Retinal pigment epithelial cell (primary cell): ENCODE results near the gene NUDT2.

Source experiments
- DNase-seq: peaks from one replicate; pipeline ENCODE4 v3.0.0-alpha.2; 2010; ENCODE audit warnings: low read depth
- H3K4me3 ChIP-seq: 2 replicates; pipeline ENCODE4 v1.5.1; 2011; ENCODE audit warnings: mild to moderate bottlenecking, low read length, control low read depth, moderate library complexity
- TF ChIP-seq, protein P1 (sequence below): conservative IDR thresholded peaks from 2 replicates; pipeline ENCODE4 v1.5.1; 2011; ENCODE audit warnings: low read depth, low read length, control low read depth, inconsistent platforms

NUDT2 gene

GRCh38 chr9:34383904-34384303, 54.5 kb downstream of the NUDT2 start:
- no peak for DNase-seq
- TF ChIP-seq, protein P1, sequence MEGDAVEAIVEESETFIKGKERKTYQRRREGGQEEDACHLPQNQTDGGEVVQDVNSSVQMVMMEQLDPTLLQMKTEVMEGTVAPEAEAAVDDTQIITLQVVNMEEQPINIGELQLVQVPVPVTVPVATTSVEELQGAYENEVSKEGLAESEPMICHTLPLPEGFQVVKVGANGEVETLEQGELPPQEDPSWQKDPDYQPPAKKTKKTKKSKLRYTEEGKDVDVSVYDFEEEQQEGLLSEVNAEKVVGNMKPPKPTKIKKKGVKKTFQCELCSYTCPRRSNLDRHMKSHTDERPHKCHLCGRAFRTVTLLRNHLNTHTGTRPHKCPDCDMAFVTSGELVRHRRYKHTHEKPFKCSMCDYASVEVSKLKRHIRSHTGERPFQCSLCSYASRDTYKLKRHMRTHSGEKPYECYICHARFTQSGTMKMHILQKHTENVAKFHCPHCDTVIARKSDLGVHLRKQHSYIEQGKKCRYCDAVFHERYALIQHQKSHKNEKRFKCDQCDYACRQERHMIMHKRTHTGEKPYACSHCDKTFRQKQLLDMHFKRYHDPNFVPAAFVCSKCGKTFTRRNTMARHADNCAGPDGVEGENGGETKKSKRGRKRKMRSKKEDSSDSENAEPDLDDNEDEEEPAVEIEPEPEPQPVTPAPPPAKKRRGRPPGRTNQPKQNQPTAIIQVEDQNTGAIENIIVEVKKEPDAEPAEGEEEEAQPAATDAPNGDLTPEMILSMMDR = no peak
- H3K4me3 ChIP-seq = no peak overlapping the region

GRCh38 chr9:34384368-34385165, 55.2 kb downstream of the NUDT2 start:
- TF ChIP-seq, protein P1 = no peak
- no peak for DNase-seq
- no peak overlapping the region for H3K4me3 ChIP-seq

- TF ChIP-seq, protein P1 = no peak
- DNase-seq = no peak
- no peak overlapping the region for H3K4me3 ChIP-seq
Measured at GRCh38 chr9:34385561-34386230, 56.3 kb downstream of the NUDT2 start.

DNA sequence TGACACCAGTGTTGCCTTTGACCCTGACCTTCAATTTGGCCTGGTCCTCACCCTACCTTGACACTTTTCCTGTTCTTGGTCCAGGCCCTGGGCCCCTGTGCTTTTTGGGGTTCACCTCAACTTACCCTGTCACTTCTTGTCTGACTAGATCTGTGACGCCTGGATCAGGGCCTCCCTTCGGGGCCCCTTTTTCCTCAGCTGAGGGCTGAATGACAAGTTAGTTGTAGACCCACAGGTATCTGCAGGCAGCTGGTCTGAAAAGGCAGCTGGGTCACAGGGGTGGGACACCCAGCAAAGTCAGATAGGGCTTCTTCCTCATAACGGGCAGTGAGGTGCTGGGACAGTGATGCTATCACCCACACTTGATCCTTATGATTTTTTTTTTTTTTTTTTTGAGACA, 57.3 kb downstream of the NUDT2 start:
- no peak for DNase-seq
- H3K4me3 ChIP-seq = no peak overlapping the region
- TF ChIP-seq, protein P1 = no peak

DNA sequence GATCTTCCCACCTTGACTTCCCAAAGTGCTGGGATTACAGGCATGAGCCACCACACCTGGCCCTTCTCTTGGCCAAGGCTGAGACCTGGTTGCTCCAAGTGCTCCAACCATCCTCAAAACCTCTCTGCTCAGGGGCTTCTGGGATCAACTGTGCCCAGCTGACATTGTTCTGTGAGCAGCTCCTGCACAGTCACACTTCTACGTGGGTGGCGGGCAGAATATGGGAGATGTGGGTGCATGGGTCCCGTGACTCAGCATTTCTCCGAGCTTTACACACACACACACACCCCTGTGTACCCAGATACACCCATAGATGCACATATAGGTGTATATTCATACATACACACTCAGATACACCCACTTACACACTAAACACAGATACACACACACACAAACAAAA, 57.9 kb downstream of the NUDT2 start:
- DNase-seq = no peak
- TF ChIP-seq, protein P1 = no peak
- H3K4me3 ChIP-seq = no peak overlapping the region

- DNase-seq = no peak
Measured at GRCh38 chr9:34392511-34392910, 63.1 kb downstream of the NUDT2 start.

More at GRCh38 chr9:34392511-34392910, 63.1 kb downstream of the NUDT2 start:
- H3K4me3 ChIP-seq = no peak overlapping the region
- TF ChIP-seq, protein P1 = no peak
